Gastrocnemius medialis (tissue), 4 donors: ENCODE results near the gene ST8SIA6. TPM values are rescaled to one million over a fixed set of nuclear protein-coding genes. Genes with fewer than 3 reads are reported as not detected.

Experiments used
- ATAC-seq, 2 donors: fragments of 150-250 bp; one replicate each; pipeline ENCODE4 v1.9.1; 2016
- DNase-seq, 2 donors: peaks; one replicate each; pipeline ENCODE4 v3.0.0-alpha.2; 2019
- H3K27ac ChIP-seq, 4 donors: fragments of 200-600 bp; sonication (generic); 1 replicate in 1 of 4; 2 replicates in 3 of 4; pipeline ENCODE4 v1.5.1; 2016 to 2018; ENCODE audit warnings: mild to moderate bottlenecking in 2 of 4, moderate library complexity in 1 of 4
- H3K27me3 ChIP-seq, 3 donors: fragments of 200-600 bp; sonication (generic) in 2 of 3; 1 replicate in 1 of 3; 2 replicates in 2 of 3; pipeline versions ENCODE4 v1.5.1 to v1.6.0; 2016 to 2019; ENCODE audit warnings: mild to moderate bottlenecking in 1 of 3, moderate library complexity in 1 of 3
- H3K36me3 ChIP-seq, 2 donors: fragments of 200-600 bp; sonication (generic) in 1 of 2; one replicate each; pipeline ENCODE4 v1.5.1; 2017 to 2018
- H3K4me1 ChIP-seq, 2 donors: fragments of 200-600 bp; sonication (generic) in 1 of 2; one replicate each; pipeline ENCODE4 v1.5.1; 2016 to 2017; ENCODE audit warnings: mild to moderate bottlenecking in 2 of 2
- H3K4me3 ChIP-seq, 4 donors: fragments of 200-600 bp; sonication (generic) in 3 of 4; 1 replicate in 1 of 4; 2 replicates in 3 of 4; pipeline ENCODE4 v1.5.1; 2016 to 2019; ENCODE audit warnings: mild to moderate bottlenecking in 2 of 4
- H3K9me3 ChIP-seq, 3 donors: fragments of 200-600 bp; sonication (generic) in 2 of 3; 1 replicate in 1 of 3; 2 replicates in 2 of 3; pipeline ENCODE4 v1.5.1; 2016 to 2019
- CTCF ChIP-seq, 5 experiments: fragments of 450-650 bp in 3 of 5; fragments of 200-600 bp in 2 of 5; sonication (generic) in 2 of 5; IDR thresholded peaks in 4 of 5; conservative IDR thresholded peaks in 1 of 5; 1 replicate in 4 of 5; 2 replicates in 1 of 5; pipeline ENCODE4 v1.5.1; 2016 to 2019; ENCODE audit warnings: antibody characterized with exemption in 5 of 5, mild to moderate bottlenecking in 3 of 5, moderate library complexity in 3 of 5
- POLR2A ChIP-seq, 2 donors: fragments of 450-650 bp; IDR thresholded peaks; one replicate each; pipeline ENCODE4 v1.6.1; 2017; ENCODE audit warnings: antibody characterized with exemption in 2 of 2, mild to moderate bottlenecking in 2 of 2, moderate library complexity in 2 of 2
- in situ Hi-C, 4 donors: fragments of 200-750 bp; cut with MboI; loops; one replicate each; pipeline versions ENCODE4 v1.15.0 to v1.8.0; 2017; ENCODE audit warnings: low sequenced_read_pairs in 4 of 4
- intact Hi-C: fragments of 100-400 bp; cut with DNase I; formaldehyde crosslinking; loops from one replicate; pipeline ENCODE4 v1.15.1; 2023; ENCODE audit warnings: low total_unique reads
- total RNA-seq, 4 donors: library from RNA; depleted of rRNA; stranded (reverse); fragments of >200 nt; gene quantifications; one replicate each; pipeline versions ENCODE4 v1.1.0 to v1.2.3, GENCODE V29; 2016

The ST8SIA6 gene
- total RNA-seq, 4 donors from 2014 or later = 0.27 to 0.66 (median 0.44) TPM

GRCh38 chr10:17450024-17450423 is 4.4 kb downstream of the ST8SIA6 start:
- TF ChIP-seq CTCF (IDR thresholded peaks at IDR 0.05 in 4 of 5, conservative IDR thresholded peaks at IDR 0.05 in 1 of 5) = no peak
- no peak for TF ChIP-seq POLR2A (IDR thresholded peaks at IDR 0.05)
- intact Hi-C loops = loop anchor here (10.0 kb wide), 1 partner anchor 115 kb away; no protein-coding TSS in a partner anchor
- in situ Hi-C loops = no loop called here
- H3K27ac ChIP-seq = no peak overlapping the region
- no peaks in the 10 kb centered on the region for H3K36me3 ChIP-seq
- peaks cover 8 to 21% (median 19%) of the 10 kb centered on the region in 3 donors for H3K27me3 ChIP-seq
- DNase-seq (no peak), ATAC-seq (no peak)
- H3K9me3 ChIP-seq = peaks cover 0 to 9% (median 0%) of the 10 kb centered on the region in 3 donors
- no peak overlapping the region for H3K4me3 ChIP-seq
- no peaks in the 10 kb centered on the region for H3K4me1 ChIP-seq

- ATAC-seq (peak in 1 of 2 donors; percentile 26), DNase-seq (no peak)
- in situ Hi-C loops = loop anchor here in 2 of 4 donors (25.0 kb wide), 1 partner anchor 608 kb away; no protein-coding TSS in a partner anchor
Measured at GRCh38 chr10:17445400-17445998, 8.9 kb downstream of the ST8SIA6 start.

GRCh38 chr10:17444388-17444714 is 10.0 kb downstream of the ST8SIA6 start:
- intact Hi-C loops (no loop called here), in situ Hi-C loops (loop anchor here in 2 of 4 donors (25.0 kb wide), 1 partner anchor 607 kb away; no protein-coding TSS in a partner anchor)
- Histone ChIP-seq H3K4me3 (no peak overlapping the region), H3K36me3 (no peaks in the 10 kb centered on the region), H3K9me3 (peaks cover 0 to 7% (median 0%) of the 10 kb centered on the region in 3 donors), H3K4me1 (no peaks in the 10 kb centered on the region), H3K27ac (no peak overlapping the region), H3K27me3 (peaks cover 0 to 3% (median 0%) of the 10 kb centered on the region in 3 donors)
- ATAC-seq (no peak), DNase-seq (no peak)
- TF ChIP-seq CTCF (IDR thresholded peaks at IDR 0.05 in 4 of 5, conservative IDR thresholded peaks at IDR 0.05 in 1 of 5) = no peak

More at GRCh38 chr10:17445400-17445998, 8.9 kb downstream of the ST8SIA6 start:
- peaks cover 0 to 9% (median 0%) of the 10 kb centered on the region in 3 donors for H3K9me3 ChIP-seq
- no peak for TF ChIP-seq POLR2A (IDR thresholded peaks at IDR 0.05)
- no peak for TF ChIP-seq CTCF (IDR thresholded peaks at IDR 0.05 in 4 of 5, conservative IDR thresholded peaks at IDR 0.05 in 1 of 5)
- H3K27ac ChIP-seq = no peak overlapping the region
- intact Hi-C loops = no loop called here
- peaks cover 0 to 3% (median 0%) of the 10 kb centered on the region in 3 donors for H3K27me3 ChIP-seq
- H3K4me1 ChIP-seq = no peaks in the 10 kb centered on the region
- no peak overlapping the region for H3K4me3 ChIP-seq
- H3K36me3 ChIP-seq = no peaks in the 10 kb centered on the region

- in situ Hi-C loops = loop anchor here in 2 of 4 donors (25.0 kb wide), 1 partner anchor 607 kb away; no protein-coding TSS in a partner anchor
- H3K27ac ChIP-seq = no peak overlapping the region
- H3K4me1 ChIP-seq = no peaks in the 10 kb centered on the region
Measured at GRCh38 chr10:17443707-17444387, 10.5 kb downstream of the ST8SIA6 start.

More at GRCh38 chr10:17443707-17444387, 10.5 kb downstream of the ST8SIA6 start:
- Histone ChIP-seq H3K36me3 (no peaks in the 10 kb centered on the region), H3K27me3 (peaks cover 0 to 3% (median 0%) of the 10 kb centered on the region in 3 donors), H3K4me3 (no peak overlapping the region), H3K9me3 (peaks cover 0 to 5% (median 0%) of the 10 kb centered on the region in 3 donors)
- intact Hi-C loops = no loop called here
- TF ChIP-seq POLR2A (IDR thresholded peaks at IDR 0.05) (no peak), CTCF (IDR thresholded peaks at IDR 0.05 in 4 of 5, conservative IDR thresholded peaks at IDR 0.05 in 1 of 5) (no peak)
- ATAC-seq = no peak
- no peak for DNase-seq
